AML-193 (cell line): Measurements from ENCODE around the gene BCL6B.
"Not testable (repeated sequence)": the region's sequence is repeated elsewhere in the genome, so short reads cannot be mapped to it uniquely, and the experiment has no call there.

Experiments
- DNase-seq, 2 experiments: peaks; one replicate each; lab custom pipeline; 2025; lab: John Stamatoyannopoulos, UW

The BCL6B gene, protein sequence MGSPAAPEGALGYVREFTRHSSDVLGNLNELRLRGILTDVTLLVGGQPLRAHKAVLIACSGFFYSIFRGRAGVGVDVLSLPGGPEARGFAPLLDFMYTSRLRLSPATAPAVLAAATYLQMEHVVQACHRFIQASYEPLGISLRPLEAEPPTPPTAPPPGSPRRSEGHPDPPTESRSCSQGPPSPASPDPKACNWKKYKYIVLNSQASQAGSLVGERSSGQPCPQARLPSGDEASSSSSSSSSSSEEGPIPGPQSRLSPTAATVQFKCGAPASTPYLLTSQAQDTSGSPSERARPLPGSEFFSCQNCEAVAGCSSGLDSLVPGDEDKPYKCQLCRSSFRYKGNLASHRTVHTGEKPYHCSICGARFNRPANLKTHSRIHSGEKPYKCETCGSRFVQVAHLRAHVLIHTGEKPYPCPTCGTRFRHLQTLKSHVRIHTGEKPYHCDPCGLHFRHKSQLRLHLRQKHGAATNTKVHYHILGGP

DNA sequence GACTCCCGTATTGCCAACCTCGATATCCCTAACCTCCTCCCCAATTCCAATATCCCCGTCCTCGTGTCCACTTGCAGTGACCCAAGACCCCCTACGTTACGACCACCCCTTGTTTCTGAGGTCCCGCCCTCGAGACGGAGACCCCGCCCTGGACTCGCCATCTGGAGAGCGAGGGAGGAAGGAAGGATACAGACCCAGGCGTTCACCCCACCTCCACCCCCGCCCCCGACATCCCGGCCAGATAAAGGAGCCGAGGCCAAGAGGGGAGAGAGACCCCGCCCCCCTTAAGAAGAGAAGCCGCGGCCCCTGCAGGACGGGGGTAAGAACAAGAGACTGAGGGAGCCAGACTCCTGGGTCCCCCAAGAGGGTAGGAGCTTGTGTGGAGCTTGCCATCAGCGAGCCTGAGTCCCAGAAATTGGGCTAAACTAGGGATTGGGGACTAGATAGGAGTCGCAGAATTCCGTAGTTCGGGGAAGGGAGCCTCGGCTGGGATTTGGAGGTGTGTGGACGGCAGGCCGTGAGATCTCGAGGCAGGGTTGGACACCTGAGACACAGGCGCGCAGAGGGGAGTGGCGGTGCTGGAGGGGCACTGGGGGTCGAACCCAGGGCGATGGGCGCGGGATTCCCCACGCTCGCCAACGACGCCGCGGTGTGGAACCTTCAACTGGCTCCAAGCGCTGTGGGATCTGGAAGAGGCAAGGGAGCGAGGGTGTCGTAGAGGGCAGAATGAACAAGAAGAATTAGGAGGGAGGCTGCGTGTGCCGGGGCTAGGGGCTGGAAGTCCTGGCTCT lies at the start of gene BCL6B:
BCL6B (plus strand) TSS at position 270 of the 791 bp plus-strand sequence. CDS start 622 bp downstream, outside the sequence.
- DNase-seq, result no peak

DNA sequence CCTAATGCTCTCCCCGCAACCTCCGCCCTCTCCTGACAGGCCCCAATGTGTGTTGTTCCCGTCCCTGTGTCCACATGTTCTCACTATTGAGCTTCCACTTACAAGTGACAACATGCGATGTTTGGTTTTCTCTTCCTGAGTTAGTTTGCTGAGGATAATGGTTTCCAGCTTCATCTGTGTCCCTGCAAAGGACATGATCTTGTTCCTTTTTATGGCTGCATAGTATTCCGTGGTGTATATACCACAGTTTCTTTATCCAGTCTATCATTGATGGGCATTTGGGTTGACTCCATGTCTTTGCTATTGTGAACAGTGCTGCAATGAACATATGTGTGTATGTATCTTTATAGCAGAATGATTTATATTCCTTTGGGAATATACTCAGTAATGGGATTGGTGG lies 43.4 kb upstream of the BCL6B start:
- not testable (repeated sequence) for DNase-seq

DNA sequence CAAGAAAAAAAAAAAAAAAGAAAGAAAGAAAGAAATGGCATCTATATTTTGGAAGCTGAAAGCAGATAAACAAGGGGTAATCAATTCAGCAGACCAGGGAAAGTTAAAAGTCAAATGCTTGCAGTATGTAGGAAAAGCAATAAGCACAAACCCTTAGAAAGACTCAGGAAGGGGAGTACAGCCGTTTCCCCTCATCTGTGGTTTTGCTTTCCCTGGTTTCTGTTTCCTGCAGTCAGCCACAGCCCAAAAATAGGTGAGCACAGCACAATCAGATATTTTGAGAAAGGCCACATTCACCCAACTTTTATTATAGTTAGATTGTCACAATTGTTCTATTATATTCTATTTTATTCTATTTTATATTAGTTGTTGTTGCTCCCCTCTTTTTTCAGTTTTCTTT lies 41.4 kb upstream of the BCL6B start:
- DNase-seq, result peak; percentile 9 to 14

DNA sequence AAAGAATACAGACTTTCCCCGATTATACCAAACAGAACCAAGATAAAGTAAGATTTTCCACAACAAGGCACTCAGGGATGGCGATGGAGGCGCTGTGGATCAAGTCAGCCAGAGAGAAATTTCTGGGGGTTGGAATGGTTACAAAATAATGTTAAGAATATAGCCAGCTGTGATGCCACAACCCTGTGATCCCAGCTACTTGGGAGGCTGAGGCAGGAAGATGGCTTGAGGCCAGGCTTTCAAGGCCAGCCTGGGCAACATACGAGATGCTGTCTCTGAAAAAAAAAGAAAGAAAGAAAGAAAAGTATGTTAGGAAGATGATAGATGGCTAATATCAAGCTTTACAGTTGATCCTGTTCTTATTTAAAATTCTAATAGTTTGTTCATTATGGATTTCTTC lies 37.6 kb upstream of the BCL6B start:
- DNase-seq, result no peak

DNA sequence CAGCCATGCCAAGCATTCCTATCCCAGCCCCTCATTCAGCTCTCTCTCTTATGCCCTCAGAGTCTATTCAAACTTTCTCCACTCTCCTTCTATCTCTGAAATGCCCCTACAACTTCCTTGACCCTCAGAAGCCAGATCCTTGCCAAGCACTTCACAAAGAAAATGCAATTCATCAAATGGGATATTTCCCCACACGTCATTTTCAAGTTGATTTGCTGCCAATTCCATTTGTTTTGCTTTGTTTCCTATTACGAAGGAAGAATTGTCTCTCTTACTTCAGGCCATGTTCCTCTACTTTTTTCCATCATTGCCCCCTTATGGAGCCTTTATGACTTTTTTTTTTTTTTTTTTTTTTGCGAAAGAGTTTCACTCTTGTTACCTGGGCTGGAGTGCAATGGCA lies 36.2 kb upstream of the BCL6B start:
- DNase-seq, result no peak

DNA sequence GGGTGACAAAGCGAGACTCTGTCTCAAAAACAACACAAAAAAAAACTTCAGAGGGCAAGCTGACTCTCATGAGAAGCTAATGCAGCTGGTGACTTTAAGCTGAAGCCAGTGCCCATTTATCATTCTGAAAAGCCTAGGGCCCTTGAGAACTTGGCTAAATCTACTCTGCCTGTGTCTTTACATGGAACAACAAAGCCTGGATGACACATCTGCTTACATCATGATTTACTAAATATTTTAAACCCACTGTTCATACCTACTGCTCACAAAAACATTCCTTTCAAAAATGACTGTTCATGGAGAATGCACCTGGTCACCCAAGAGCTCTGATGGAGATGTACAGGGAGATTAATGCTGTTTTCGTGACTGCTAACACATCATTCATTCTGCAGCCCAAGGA lies 33.1 kb upstream of the BCL6B start:
- DNase-seq, result no peak

DNA sequence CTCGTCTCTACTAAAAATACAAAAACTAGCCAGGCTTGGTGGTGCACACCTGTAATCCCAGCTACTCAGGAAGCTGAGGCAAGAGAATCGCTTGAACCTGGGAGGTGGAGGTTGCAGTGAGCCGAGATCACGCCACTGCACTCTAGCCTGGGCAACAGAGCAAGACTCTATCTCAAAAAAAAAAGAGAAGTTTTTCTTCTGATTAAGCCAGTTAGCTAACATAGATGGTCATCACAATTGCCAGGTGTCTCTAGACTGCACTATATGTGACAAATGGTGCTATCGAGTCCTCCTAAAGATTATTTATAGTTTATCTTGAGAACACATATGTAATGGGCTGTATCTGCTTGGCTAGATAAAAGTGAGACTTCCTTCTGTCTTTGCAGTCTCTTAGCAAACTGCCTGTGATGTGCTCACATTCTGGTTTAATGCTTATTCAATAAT lies 29.2 kb upstream of the BCL6B start:
- not testable (repeated sequence) for DNase-seq

DNA sequence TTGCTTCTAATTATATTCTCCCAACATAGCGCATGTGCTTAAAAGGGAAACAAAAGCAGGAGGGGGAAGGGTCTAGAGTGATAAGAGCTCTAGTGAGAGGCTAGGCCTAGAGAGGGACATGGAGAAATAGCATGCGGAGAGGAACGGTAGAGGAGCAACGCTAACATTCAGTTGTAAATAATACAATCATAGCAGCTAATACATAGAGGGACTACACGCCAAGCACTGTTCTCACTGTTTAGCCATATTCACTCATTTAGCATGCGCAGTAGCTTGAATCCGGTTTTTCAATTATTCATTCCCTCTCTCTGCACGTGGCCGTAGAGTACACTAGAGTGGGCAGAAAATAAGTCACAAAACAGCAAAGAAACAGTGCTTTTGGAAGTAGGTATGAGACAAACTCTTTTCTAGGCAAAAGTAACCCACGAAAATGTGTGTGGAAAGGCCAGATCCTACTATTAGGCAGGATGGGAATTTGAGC lies 28.7 kb upstream of the BCL6B start:
- no peak for DNase-seq

DNA sequence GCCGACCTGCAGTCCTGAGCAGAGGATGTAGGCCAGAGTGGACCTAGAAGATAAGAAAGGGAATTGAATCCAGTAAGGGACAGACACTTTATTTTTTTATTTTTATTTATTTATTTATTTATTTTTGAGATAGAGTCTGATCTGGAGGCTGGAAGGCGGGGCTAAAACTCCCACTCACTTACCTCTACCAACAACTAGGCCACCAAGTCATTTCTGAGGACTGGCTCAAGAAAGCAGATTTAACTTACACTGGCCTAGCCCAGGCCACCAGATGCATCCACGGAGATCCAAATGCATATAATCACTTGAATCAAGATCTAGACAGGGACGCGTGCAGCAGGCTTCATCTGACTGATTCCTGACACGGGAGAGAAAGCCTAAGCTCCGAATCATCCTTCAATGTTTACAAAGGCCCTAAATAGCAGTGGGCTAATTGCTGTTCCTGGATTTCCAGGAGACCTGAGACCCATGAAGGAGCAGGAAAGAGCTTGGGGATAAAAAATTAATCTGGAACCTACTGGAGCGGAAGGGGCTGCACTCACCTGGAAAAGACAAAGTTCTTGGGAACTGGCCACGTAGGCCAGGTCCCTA lies 28.1 kb upstream of the BCL6B start:
- DNase-seq, result no peak

DNA sequence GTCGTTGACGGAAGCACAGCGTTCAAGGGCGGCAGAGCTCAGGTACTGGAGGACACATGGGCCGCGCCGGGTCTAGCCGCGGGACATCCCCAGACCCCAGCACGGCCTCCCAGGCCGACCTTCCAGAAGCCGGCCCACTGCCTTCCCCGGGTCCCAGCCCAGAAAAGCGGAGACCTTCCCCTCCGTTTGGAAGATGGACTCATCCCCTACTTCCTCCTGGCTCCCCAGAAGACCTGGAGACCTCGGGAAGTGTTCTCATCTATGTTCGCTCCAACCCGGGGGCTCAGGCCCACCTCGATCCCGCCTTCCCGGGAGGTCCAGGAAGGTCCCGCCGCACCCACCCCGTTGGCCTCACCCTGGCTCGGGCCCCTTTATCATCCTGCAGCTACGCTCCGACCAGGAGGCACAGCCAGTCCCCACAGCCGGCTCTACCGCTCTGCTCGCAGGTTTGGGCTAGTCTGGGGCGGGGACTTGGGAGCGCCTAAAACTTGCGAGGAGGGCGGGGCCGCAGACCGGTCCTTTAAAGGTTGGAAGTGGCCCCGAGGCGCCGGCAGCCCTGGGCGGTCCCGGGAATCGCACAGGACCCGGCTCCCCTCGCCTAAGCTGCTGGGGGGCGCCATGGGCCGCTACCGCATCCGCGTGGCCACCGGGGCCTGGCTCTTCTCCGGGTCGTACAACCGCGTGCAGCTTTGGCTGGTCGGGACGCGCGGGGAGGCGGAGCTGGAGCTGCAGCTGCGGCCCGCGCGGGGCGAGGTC lies 27.2 kb upstream of the BCL6B start, which contains the start of gene ALOX12:
ALOX12 (plus strand) TSS at position 550 of the 756 bp plus-strand sequence; CDS start at position 619, 69 bp downstream.
- no peak for DNase-seq

DNA sequence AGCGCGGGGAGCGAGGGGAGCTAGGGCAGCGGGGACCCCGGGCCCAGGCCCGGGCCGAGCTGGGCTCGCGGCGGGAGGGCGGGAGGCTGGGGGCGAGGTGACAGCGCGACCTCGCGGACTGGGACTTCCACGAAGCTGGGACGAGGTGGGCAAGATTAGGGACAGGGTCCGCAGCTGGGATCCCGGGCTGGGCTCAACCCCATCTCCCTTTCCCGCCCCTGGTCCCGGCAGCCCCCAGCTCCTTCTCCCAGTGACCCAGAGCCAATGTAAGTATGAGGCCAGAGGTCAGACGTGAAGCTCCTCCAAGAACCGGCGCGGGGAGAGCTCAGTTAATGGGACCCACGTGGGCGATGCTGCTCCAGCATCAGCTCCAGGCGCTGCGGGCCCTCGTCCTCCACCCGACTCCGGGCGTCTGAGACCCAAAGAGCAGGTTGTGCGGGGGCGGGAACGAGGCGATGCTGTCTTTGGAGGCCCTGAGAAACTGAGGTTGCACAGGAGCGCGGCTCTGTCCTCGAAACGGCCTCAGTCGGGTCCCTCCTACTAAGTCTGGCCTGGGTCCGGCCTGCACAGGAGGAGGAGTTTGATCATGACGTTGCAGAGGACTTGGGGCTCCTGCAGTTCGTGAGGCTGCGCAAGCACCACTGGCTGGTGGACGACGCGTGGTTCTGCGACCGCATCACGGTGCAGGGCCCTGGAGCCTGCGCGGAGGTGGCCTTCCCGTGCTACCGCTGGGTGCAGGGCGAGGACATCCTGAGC lies 26.4 kb upstream of the BCL6B start:
- DNase-seq, result no peak

DNA sequence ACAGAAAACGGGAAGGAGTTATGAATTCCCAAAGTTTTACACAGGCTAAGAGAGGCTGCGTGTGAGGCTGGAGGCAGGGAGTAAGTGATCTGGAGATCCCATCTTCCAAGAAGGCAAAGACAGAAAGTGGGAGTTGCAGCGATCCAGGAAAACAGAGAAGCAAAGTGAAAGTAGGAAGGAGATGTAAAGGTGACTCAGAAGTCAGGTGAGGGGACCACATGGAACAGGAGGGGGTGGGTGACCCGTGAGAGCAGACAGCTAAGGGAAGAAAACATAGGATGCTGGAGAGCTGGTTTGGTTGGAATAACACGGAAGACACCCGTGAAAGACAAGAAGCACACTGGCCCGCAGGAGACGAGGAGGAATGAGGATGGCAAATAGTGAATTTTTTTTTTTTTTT lies 25.7 kb upstream of the BCL6B start:
- no peak for DNase-seq

DNA sequence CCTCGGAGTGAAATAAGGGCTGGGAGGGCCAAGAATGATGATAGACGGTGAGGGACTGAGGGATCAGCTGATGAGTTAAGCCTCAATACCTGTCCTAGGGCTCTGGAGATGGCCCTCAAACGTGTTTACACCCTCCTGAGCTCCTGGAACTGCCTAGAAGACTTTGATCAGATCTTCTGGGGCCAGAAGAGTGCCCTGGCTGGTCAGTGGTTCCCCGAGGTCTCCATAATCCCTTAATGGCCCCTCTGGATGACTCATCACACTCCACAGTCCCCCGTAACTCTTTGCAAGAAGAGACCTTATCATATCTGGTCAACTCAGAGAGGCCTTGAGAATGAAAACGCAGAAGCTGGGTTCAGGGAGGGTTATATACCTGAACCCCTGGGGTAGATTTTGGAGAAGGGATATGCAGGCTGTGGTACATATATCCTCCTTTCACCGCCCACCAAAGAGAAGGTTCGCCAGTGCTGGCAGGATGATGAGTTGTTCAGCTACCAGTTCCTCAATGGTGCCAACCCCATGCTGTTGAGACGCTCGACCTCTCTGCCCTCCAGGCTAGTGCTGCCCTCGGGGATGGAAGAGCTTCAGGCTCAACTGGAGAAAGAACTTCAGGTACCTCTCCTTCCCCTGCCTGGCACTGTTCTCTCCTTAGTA lies 23.9 kb upstream of the BCL6B start:
- DNase-seq, result no peak

DNA sequence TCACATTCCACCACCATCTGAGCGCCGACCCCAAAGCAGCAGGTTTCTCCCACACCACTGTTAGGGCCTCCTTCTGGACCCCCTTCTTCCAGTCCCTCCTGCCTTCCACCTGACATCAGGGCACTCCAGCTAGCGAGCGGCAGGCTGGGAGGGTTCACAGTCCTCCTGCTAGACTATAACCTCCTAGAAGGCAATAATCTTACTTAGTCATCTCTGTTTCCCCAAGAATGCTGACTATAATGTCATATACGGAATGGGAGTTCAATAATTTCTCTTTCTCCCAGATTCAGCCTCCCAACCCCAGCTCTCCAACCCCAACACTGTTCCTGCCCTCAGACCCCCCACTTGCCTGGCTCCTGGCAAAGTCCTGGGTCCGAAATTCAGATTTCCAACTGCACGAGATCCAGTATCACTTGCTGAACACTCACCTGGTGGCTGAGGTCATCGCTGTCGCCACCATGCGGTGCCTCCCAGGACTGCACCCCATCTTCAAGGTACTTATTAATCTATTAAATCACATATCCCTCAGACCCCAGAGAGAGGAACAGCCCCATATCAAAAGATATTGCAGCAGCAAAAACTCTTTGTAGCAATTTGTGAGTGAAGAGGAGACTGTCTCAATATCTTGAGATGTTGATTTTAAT lies 21.4 kb upstream of the BCL6B start:
- DNase-seq, result no peak

DNA sequence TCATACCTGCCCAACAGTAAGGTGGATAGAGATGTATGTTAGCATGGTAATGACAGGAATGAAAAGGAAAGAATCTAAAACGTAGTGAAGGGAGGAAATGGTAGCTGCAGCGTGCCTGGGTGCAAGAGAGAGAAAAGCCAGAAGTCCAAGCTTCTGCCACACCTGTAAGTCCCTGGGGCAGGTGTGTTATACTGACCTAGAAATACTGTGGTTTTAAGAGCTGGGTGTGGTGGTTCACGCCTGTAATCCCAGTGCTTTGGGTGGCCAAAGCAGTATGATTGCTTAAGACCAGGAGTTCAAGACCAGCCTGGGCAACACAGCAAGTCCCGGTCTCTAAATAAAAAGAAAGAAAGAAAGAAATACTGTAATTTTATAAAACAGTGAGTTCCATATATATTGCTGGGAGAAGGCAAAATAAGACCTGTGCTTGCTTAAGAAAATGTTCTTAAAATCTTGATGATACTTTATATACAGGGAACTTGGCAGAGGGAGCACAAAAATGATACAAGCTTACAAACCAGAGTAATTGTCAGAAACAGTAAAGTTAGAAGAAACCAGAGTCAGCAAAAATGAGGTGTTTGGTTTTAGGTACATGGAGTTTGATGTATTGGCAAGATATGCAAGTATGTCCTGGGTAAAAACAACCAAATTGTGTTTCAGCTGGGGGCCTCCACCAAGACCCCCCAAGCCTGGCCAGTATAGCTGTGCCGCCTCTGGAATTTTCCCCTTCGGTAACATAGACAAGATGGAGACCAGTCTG lies 20.4 kb upstream of the BCL6B start:
- no peak for DNase-seq

DNA sequence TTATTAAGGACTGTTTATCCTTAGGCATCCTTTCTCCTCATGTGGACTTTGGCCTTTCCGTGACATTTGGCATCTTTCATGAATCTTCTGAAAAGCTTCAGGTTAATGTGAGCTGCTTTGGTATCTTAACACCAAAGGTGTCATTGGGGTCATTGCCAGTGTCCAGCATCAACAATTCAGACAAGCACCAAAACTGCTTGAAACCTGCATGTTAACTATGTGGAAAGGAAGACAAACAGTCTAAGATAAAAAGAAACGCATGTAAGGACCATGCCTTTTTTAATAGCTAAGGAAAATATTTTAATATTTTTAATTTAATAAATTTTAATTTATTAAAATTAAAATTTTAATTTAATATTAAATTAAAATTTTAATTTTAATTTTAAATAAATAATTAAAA lies 19.1 kb upstream of the BCL6B start:
- no peak for DNase-seq

DNA sequence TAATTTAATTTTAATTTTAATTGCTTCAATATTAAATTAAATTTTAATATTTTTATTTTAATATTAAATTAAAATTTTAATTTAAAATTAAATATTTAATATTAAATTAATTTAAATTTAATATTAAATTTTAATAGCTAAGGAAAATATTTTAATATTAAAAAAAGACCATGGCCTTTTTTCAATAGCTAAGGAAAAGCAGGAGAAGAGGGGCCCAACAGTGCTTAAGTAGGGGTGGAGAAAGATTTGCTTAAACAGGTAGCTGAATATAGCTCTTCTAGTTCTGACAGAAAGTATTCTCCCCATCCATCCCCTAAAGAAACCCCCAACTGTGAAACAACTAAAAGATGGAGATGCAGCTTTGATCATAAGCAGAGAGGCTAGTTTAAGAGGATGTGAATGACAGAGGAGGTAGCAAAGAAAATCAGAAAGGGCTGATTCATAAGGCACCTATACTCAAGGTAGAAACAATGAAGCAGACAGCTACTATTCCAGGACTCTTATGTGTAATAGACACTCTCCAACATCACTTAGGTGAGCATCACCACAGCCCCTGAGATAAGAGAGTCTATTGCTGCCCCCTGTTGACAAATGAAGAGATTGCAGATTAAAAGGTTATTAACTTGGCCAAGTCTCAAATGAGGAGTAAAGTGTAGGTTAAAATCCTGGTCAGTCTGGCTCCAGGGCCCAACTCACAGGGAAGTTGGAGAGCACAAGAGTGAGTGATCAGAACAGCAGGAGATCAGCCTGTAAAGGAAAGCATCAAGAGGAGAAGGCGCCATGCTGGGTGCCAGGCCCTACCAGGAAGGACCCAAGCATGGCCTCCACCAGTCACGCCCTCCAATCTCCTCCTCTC lies 18.2 kb upstream of the BCL6B start:
- peak; percentile 53 to 56 for DNase-seq

DNA sequence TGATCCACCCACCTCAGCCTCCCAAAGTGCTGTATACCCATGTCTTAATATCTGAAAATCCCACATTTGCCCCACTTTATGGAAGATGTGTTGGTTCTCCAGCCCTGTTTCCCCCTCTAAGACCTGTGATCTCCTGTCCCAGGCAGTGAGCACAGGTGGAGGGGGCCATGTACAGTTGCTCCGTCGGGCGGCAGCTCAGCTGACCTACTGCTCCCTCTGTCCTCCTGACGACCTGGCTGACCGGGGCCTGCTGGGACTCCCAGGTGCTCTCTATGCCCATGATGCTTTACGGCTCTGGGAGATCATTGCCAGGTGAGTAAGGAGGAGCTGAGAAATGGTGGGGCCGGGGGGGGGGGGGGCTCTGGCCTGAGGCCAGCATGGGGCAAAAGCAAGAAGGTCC lies 17.1 kb upstream of the BCL6B start:
- DNase-seq, result no peak
